Measurements from ENCODE around the gene MMP24. TPM values are rescaled to one million over a fixed set of nuclear protein-coding genes. Genes with fewer than 3 reads are reported as not detected.

MMP24 gene
- total and polyA plus RNA-seq, 2 of the 13 experiments (the other 11 are each of a cell fraction or from before 2014, with no cell fraction given), result 0.29 to 0.35 TPM

GRCh38 chr20:35284992-35285805 is 58.7 kb downstream of the MMP24 start (continued):
- TF ChIP-seq ARID3A (IDR thresholded peaks at IDR 0.05; ENCODE audit: low read depth, low read length), result no peak; the same call in 1 of the 2 replicates
- no peak for TF ChIP-seq ZNF234 (CRISPR knock-in tag; conservative IDR thresholded peaks at IDR 0.05)
- peak; percentile 16; the same call in 1 of the 2 replicates for TF ChIP-seq ZBTB7B (CRISPR knock-in tag; IDR thresholded peaks at IDR 0.05)
- peak; percentile 29 for TF ChIP-seq ZNF598 (CRISPR knock-in tag; IDR thresholded peaks at IDR 0.05; ENCODE audit: borderline replicate concordance)
- TF ChIP-seq E2F5 (CRISPR knock-in tag; conservative IDR thresholded peaks at IDR 0.05), result no peak
- TF ChIP-seq PAX8 (CRISPR knock-in tag; IDR thresholded peaks at IDR 0.05; ENCODE audit: borderline replicate concordance), result no peak
- TF ChIP-seq FUBP1 (CRISPR knock-in tag; IDR thresholded peaks at IDR 0.05; ENCODE audit: borderline replicate concordance), result peak; percentile 17; the same call in 1 of the 2 replicates
- no peak for TF ChIP-seq MLXIP (CRISPR knock-in tag; IDR thresholded peaks at IDR 0.05; ENCODE audit: borderline replicate concordance)
- TF ChIP-seq ZNF44 (CRISPR knock-in tag; IDR thresholded peaks at IDR 0.05), result peak; percentile 78
- no peak for TF ChIP-seq ZNF343 (CRISPR knock-in tag; IDR thresholded peaks at IDR 0.05)
- 0 out of 2 replicates have a peak, but pooled peaks have one; percentile 6 for TF ChIP-seq ZNF12 (CRISPR knock-in tag; IDR thresholded peaks at IDR 0.05)
- TF ChIP-seq FOXO1 (CRISPR knock-in tag; IDR thresholded peaks at IDR 0.05), result peak; percentile 9; the same call in 1 of the 2 replicates
- no peak for TF ChIP-seq ZHX2 (IDR thresholded peaks at IDR 0.05; ENCODE audit: low read depth)
- no peak for TF ChIP-seq ZHX2 (CRISPR knock-in tag; IDR thresholded peaks at IDR 0.05; ENCODE audit: borderline replicate concordance)

Measured in HepG2 (cell line).